ENCODE results near the gene FSTL5. TPM values are rescaled to one million over a fixed set of nuclear protein-coding genes. Genes with fewer than 3 reads are reported as not detected.

FSTL5 gene
- total RNA-seq, 4 donors from 2014 or later = not detected

GRCh38 chr4:161546902-161547301, 616.9 kb downstream of the FSTL5 start:
- DNase-seq = no peak
- intact Hi-C loops (cut with DNase I) = no loop called here
- 68 to 69% methylated on average over 5 of the region's 5 CpGs for WGBS, 2 donors
- TF ChIP-seq CTCF (IDR thresholded peaks at IDR 0.05) = no peak
- no peak for TF ChIP-seq POLR2A (IDR thresholded peaks at IDR 0.05)
- H3K27me3 ChIP-seq = no peaks in the 10 kb centered on the region
- no peak overlapping the region for H3K4me3 ChIP-seq
- H3K27ac ChIP-seq = no peak overlapping the region
- H3K9me3 ChIP-seq = no peaks in the 10 kb centered on the region
- H3K36me3 ChIP-seq = no peaks in the 10 kb centered on the region
- no peaks in the 10 kb centered on the region for H3K4me1 ChIP-seq

GRCh38 chr4:161540265-161540664, 623.5 kb downstream of the FSTL5 start:
- H3K27me3 ChIP-seq = no peaks in the 10 kb centered on the region
- no peaks in the 10 kb centered on the region for H3K9me3 ChIP-seq
- no peaks in the 10 kb centered on the region for H3K36me3 ChIP-seq
- H3K4me1 ChIP-seq = no peaks in the 10 kb centered on the region
- H3K27ac ChIP-seq = no peak overlapping the region
- no peak for DNase-seq
- 59 to 69% methylated on average over 1 of the region's 1 CpG for WGBS, 2 donors
- no peak for TF ChIP-seq POLR2A (IDR thresholded peaks at IDR 0.05)
- no peak for TF ChIP-seq CTCF (IDR thresholded peaks at IDR 0.05)
- intact Hi-C loops (cut with DNase I) = no loop called here
- H3K4me3 ChIP-seq = no peak overlapping the region

- no peak for DNase-seq
- H3K4me3 ChIP-seq = no peak overlapping the region
- no peaks in the 10 kb centered on the region for H3K4me1 ChIP-seq
- no peak overlapping the region for H3K27ac ChIP-seq
- WGBS, 2 donors = 58 to 63% methylated on average over 4 of the region's 4 CpGs
- intact Hi-C loops (cut with DNase I) = no loop called here
- H3K36me3 ChIP-seq = no peaks in the 10 kb centered on the region
- no peaks in the 10 kb centered on the region for H3K27me3 ChIP-seq
- no peaks in the 10 kb centered on the region for H3K9me3 ChIP-seq
- TF ChIP-seq CTCF (IDR thresholded peaks at IDR 0.05) = no peak
- TF ChIP-seq POLR2A (IDR thresholded peaks at IDR 0.05) = no peak
Measured at GRCh38 chr4:161538941-161539340, 624.9 kb downstream of the FSTL5 start.

GRCh38 chr4:161530710-161531109, 633.1 kb downstream of the FSTL5 start:
- Histone ChIP-seq H3K4me1 (no peaks in the 10 kb centered on the region), H3K27ac (no peak overlapping the region), H3K9me3 (no peaks in the 10 kb centered on the region), H3K4me3 (no peak overlapping the region), H3K36me3 (no peaks in the 10 kb centered on the region), H3K27me3 (no peaks in the 10 kb centered on the region)
- intact Hi-C loops (cut with DNase I) = no loop called here
- 20 to 29% methylated on average over 1 of the region's 1 CpG for WGBS, 2 donors
- no peak for TF ChIP-seq POLR2A (IDR thresholded peaks at IDR 0.05)
- TF ChIP-seq CTCF (IDR thresholded peaks at IDR 0.05) = no peak
- DNase-seq = no peak

GRCh38 chr4:161525121-161525520, 638.7 kb downstream of the FSTL5 start:
- Histone ChIP-seq H3K27me3 (no peaks in the 10 kb centered on the region), H3K9me3 (no peaks in the 10 kb centered on the region), H3K36me3 (no peaks in the 10 kb centered on the region), H3K4me1 (no peaks in the 10 kb centered on the region), H3K27ac (no peak overlapping the region), H3K4me3 (no peak overlapping the region)
- intact Hi-C loops (cut with DNase I) = no loop called here
- TF ChIP-seq POLR2A (IDR thresholded peaks at IDR 0.05) = no peak
- TF ChIP-seq CTCF (IDR thresholded peaks at IDR 0.05) = no peak
- no peak for DNase-seq
- WGBS, 2 donors = 22 to 45% methylated on average over 1 of the region's 1 CpG

All from esophagus squamous epithelium (tissue), 5 donors.